ENCODE data around the gene UQCRC1. TPM values are rescaled to one million over a fixed set of nuclear protein-coding genes. Genes with fewer than 3 reads are reported as not detected.
A peak's percentile ranks its signal among the peaks of the same experiment; 100 is the strongest.

Gene UQCRC1
- total RNA-seq, 1 experiment from 2014 or later: 323 TPM

DNA sequence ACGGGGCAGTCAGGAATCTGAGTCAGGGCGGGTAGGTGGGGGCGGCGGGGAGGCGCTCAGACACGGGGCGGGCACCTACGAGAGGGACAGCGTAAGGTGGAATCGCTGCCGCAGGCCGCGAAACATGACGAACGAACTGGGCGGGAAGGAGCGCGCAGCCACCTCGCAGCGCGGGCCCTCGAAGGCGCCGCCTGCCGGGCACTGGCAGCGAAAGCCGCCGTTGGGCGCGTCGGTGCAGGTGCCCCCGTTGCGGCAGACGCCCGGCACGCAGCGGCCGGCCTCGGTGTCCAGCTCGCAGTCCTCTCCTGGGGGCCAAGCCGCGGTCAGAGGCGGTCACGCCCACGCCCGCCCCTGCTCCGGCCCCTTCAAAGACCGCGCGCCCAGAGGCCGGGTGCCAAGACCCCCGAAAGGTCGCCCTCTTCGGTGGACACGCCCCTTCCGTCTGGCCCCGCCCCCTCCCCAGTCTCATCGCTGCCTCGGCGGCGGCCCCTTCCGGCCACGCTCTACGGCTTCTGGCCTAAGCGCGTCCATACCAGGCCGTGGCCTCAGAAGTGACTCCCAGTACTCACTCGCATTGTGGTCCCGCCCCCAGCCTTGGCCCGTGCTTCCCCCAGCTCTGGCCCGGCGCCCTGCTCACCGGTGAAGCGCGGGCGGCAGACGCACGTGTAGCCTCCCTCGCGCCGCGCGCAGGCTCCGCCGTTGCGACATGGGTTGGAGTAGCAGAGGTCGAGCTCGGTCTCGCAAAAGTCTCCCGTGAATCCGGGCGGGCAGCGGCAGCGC, 46.8 kb upstream of the UQCRC1 start (continued):
- TF ChIP-seq GRHL2 (CRISPR knock-in tag; IDR thresholded peaks at IDR 0.05; ENCODE audit: insufficient replicate concordance, severe bottlenecking) (no peak), NFYB (CRISPR knock-in tag; conservative IDR thresholded peaks at IDR 0.05; ENCODE audit: low read depth) (no peak), JAZF1 (CRISPR knock-in tag; IDR thresholded peaks at IDR 0.05) (no peak), FOXJ3 (CRISPR knock-in tag; IDR thresholded peaks at IDR 0.05; ENCODE audit: borderline replicate concordance) (no peak), MYBL2 (CRISPR knock-in tag; IDR thresholded peaks at IDR 0.05) (no peak; the same call in 1 of the 2 replicates), NR2C2 (CRISPR knock-in tag; IDR thresholded peaks at IDR 0.05) (no peak; the same call in 1 of the 2 replicates), ZNF219 (CRISPR knock-in tag; IDR thresholded peaks at IDR 0.05; ENCODE audit: borderline replicate concordance) (0 out of 2 replicates have a peak, but pooled peaks have one; percentile 54)
- TF ChIP-seq, protein P1, sequence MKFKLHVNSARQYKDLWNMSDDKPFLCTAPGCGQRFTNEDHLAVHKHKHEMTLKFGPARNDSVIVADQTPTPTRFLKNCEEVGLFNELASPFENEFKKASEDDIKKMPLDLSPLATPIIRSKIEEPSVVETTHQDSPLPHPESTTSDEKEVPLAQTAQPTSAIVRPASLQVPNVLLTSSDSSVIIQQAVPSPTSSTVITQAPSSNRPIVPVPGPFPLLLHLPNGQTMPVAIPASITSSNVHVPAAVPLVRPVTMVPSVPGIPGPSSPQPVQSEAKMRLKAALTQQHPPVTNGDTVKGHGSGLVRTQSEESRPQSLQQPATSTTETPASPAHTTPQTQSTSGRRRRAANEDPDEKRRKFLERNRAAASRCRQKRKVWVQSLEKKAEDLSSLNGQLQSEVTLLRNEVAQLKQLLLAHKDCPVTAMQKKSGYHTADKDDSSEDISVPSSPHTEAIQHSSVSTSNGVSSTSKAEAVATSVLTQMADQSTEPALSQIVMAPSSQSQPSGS (CRISPR knock-in tag; IDR thresholded peaks at IDR 0.05; ENCODE audit: borderline replicate concordance, low read depth): no peak
- TF ChIP-seq, protein P2, sequence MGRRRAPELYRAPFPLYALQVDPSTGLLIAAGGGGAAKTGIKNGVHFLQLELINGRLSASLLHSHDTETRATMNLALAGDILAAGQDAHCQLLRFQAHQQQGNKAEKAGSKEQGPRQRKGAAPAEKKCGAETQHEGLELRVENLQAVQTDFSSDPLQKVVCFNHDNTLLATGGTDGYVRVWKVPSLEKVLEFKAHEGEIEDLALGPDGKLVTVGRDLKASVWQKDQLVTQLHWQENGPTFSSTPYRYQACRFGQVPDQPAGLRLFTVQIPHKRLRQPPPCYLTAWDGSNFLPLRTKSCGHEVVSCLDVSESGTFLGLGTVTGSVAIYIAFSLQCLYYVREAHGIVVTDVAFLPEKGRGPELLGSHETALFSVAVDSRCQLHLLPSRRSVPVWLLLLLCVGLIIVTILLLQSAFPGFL (CRISPR knock-in tag; IDR thresholded peaks at IDR 0.05; ENCODE audit: borderline replicate concordance): no peak
- TF ChIP-seq, protein P3, sequence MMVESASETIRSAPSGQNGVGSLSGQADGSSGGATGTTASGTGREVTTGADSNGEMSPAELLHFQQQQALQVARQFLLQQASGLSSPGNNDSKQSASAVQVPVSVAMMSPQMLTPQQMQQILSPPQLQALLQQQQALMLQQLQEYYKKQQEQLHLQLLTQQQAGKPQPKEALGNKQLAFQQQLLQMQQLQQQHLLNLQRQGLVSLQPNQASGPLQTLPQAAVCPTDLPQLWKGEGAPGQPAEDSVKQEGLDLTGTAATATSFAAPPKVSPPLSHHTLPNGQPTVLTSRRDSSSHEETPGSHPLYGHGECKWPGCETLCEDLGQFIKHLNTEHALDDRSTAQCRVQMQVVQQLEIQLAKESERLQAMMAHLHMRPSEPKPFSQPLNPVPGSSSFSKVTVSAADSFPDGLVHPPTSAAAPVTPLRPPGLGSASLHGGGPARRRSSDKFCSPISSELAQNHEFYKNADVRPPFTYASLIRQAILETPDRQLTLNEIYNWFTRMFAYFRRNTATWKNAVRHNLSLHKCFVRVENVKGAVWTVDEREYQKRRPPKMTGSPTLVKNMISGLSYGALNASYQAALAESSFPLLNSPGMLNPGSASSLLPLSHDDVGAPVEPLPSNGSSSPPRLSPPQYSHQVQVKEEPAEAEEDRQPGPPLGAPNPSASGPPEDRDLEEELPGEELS (CRISPR knock-in tag; IDR thresholded peaks at IDR 0.05): peak; percentile 49
- TF ChIP-seq, protein P4, sequence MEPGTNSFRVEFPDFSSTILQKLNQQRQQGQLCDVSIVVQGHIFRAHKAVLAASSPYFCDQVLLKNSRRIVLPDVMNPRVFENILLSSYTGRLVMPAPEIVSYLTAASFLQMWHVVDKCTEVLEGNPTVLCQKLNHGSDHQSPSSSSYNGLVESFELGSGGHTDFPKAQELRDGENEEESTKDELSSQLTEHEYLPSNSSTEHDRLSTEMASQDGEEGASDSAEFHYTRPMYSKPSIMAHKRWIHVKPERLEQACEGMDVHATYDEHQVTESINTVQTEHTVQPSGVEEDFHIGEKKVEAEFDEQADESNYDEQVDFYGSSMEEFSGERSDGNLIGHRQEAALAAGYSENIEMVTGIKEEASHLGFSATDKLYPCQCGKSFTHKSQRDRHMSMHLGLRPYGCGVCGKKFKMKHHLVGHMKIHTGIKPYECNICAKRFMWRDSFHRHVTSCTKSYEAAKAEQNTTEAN (CRISPR knock-in tag; IDR thresholded peaks at IDR 0.05): peak; percentile 71; the same call in 1 of the 2 replicates
- TF ChIP-seq, protein P5, sequence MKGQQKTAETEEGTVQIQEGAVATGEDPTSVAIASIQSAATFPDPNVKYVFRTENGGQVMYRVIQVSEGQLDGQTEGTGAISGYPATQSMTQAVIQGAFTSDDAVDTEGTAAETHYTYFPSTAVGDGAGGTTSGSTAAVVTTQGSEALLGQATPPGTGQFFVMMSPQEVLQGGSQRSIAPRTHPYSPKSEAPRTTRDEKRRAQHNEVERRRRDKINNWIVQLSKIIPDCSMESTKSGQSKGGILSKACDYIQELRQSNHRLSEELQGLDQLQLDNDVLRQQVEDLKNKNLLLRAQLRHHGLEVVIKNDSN (CRISPR knock-in tag; IDR thresholded peaks at IDR 0.05): peak; percentile 56; the same call in 1 of the 2 replicates

DNA sequence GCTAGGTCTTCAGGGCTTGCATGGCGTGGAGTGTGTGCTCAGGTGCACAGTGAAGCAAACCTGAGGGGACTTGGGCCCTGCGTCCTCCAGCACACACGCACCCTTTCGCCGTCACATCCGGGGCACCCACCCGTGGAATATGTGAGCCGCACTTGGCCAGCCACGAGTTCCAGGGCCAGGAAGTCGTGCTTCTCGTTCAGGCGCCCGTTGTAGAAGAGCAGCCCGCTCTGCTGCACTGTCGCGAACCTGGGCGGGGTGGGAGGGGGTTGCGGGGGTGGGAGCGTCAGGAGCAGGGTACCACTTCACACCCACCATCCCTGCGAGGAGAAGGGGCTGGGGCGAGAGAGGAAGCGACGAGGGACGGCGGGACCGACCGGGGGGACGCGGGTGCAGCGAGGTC, 46.2 kb upstream of the UQCRC1 start:
- ChIA-PET POLR2A (interaction anchor here (2.5 kb wide), 1 partner anchor 20 kb away, joined by 13 read pairs; the partner anchor contains the start of gene SLC26A6), CTCF (interaction anchor here (0.6 to 4.6 kb wide), 5 partner anchors 15 to 98 kb away, joined by 3 to 46 read pairs (median 6); partner anchors contain the start of gene SLC26A6)
- peak overlapping the region; percentile 27; the same call in 1 of the 2 replicates for H3K27ac Mint-ChIP-seq
- DNase-seq (ENCODE audit: low spot score): no peak
- H3K36me3 Mint-ChIP-seq: peaks cover 41% of the 10 kb centered on the region
- ATAC-seq: no peak
- peaks cover 13% of the 10 kb centered on the region for H3K4me1 Mint-ChIP-seq
- H3K27me3 Mint-ChIP-seq (ENCODE audit: low read depth): peaks cover 4% of the 10 kb centered on the region; the same call in 1 of the 2 replicates
- H3K9me3 Mint-ChIP-seq: peaks cover 6% of the 10 kb centered on the region; the same call in 1 of the 2 replicates
- peak overlapping the region; percentile 63 for H3K4me3 Mint-ChIP-seq
- TF ChIP-seq SP1 (CRISPR knock-in tag; conservative IDR thresholded peaks at IDR 0.05): no peak
- no peak for TF ChIP-seq NR3C1 (CRISPR knock-in tag; conservative IDR thresholded peaks at IDR 0.05; ENCODE audit: low read depth)
- TF ChIP-seq, protein P6, sequence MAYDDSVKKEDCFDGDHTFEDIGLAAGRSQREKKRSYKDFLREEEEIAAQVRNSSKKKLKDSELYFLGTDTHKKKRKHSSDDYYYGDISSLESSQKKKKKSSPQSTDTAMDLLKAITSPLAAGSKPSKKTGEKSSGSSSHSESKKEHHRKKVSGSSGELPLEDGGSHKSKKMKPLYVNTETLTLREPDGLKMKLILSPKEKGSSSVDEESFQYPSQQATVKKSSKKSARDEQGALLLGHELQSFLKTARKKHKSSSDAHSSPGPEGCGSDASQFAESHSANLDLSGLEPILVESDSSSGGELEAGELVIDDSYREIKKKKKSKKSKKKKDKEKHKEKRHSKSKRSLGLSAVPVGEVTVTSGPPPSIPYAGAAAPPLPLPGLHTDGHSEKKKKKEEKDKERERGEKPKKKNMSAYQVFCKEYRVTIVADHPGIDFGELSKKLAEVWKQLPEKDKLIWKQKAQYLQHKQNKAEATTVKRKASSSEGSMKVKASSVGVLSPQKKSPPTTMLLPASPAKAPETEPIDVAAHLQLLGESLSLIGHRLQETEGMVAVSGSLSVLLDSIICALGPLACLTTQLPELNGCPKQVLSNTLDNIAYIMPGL (CRISPR knock-in tag; IDR thresholded peaks at IDR 0.05): no peak
- TF ChIP-seq HMGA2 (CRISPR knock-in tag; IDR thresholded peaks at IDR 0.05): no peak
- TF ChIP-seq, protein P7, sequence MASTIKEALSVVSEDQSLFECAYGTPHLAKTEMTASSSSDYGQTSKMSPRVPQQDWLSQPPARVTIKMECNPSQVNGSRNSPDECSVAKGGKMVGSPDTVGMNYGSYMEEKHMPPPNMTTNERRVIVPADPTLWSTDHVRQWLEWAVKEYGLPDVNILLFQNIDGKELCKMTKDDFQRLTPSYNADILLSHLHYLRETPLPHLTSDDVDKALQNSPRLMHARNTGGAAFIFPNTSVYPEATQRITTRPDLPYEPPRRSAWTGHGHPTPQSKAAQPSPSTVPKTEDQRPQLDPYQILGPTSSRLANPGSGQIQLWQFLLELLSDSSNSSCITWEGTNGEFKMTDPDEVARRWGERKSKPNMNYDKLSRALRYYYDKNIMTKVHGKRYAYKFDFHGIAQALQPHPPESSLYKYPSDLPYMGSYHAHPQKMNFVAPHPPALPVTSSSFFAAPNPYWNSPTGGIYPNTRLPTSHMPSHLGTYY (CRISPR knock-in tag; IDR thresholded peaks at IDR 0.05): no peak
- no peak for TF ChIP-seq FOXP1 (CRISPR knock-in tag; IDR thresholded peaks at IDR 0.05; ENCODE audit: borderline replicate concordance)
- no peak for TF ChIP-seq ZNF138 (CRISPR knock-in tag; conservative IDR thresholded peaks at IDR 0.05)
- TF ChIP-seq MXD4 (CRISPR knock-in tag; IDR thresholded peaks at IDR 0.05; ENCODE audit: borderline replicate concordance): no peak
- no peak for TF ChIP-seq GRHL2 (CRISPR knock-in tag; IDR thresholded peaks at IDR 0.05; ENCODE audit: insufficient replicate concordance, severe bottlenecking)
- TF ChIP-seq, protein P8, sequence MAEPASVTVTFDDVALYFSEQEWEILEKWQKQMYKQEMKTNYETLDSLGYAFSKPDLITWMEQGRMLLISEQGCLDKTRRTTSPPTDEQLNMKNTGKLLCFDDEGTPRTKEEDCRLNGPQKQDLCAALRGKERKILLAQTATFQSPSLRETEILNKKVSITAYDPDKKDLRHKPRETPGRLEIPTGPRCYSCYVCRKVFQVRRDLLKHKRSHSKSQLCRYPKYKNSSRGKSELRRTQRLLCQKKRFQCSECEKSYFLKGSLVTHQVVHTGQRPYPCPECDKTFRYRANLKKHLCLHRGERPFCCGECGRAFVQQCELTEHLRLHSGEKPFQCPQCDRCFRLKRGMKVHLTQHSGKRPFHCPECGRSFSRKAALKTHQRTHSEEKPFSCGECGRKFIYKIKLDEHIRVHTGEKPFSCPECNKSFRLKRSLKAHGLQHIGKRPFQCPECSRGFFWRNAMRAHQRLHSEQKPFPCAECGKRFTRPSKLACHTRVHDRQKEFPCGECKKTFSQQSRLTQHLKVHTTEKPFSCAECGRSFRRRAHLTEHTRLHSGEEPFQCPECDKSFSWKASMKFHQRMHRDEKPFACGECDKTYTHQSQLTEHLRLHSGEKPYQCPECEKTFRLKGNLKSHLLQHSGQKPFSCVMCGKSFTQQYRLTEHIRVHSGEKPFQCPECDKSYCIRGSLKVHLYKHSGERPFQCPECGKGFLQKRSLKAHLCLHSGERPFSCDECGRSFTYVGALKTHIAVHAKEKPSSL (CRISPR knock-in tag; conservative IDR thresholded peaks at IDR 0.05): no peak

All from WTC11 (cell line).